GM12878 (cell line): Measurements from ENCODE around the gene POLK. TPM values are rescaled to one million over a fixed set of nuclear protein-coding genes. Genes with fewer than 3 reads are reported as not detected.
A peak's percentile ranks its signal among the peaks of the same experiment; 100 is the strongest.

ENCODE experiments used
- ATAC-seq: fragments of 200-7000 bp; cut with Tn5 transposase; 3 replicates; pipeline ENCODE4 v1.9.1; 2020; ENCODE audit warnings: mild to moderate bottlenecking, moderate library complexity
- BruUV-seq: library from RNA; stranded (reverse); fragments of 400-500 nt; replicated peaks from 2 replicates; lab custom pipeline; 2021; lab: Mats Ljungman, UMichigan
- CTCF ChIA-PET: fragments of 300-600 bp; sonication (Branson Sonifier 250); formaldehyde crosslinking; extraction: SDS; loops from one replicate; lab custom pipeline; 2021; ENCODE audit warnings: inconsistent platforms; lab: Yijun Ruan, JAX
- POLR2A ChIA-PET: fragments of 350-600 bp; formaldehyde crosslinking; extraction: SDS; loops from one replicate; lab custom pipeline; 2021; ENCODE audit warnings: inconsistent platforms; lab: Charles Lee
- RAD21 ChIA-PET: fragments of 300-600 bp; sonication (Branson Sonifier 250); formaldehyde crosslinking; loops from one replicate; lab custom pipeline; 2023; ENCODE audit warnings: antibody characterized with exemption; ENCODE audit not compliant: unreplicated experiment; lab: Charles Lee
- SMC1A ChIA-PET: fragments of 300-600 bp; sonication (Branson Sonifier 250); formaldehyde crosslinking; loops from one replicate; lab custom pipeline; 2023; ENCODE audit not compliant: unreplicated experiment, uncharacterized antibody; lab: Charles Lee
- DNase-seq: peaks from one replicate; pipeline ENCODE4 v3.0.0-alpha.2; 2011; ENCODE audit warnings: low read depth, low spot score
- FAIRE-seq: peaks from 3 replicates; lab custom pipeline; 2011; peaks lifted over from hg19 to GRCh38; lab: Jason Lieb, UNC
- H2AFZ ChIP-seq: 2 replicates; pipeline ENCODE4 v1.6.0; 2011; ENCODE audit warnings: low read depth, low read length, control low read depth; ENCODE audit not compliant: control insufficient read depth
- H3K27ac ChIP-seq: 2 replicates; pipeline ENCODE4 v1.5.1; 2011; ENCODE audit warnings: control low read depth; ENCODE audit not compliant: control insufficient read depth, insufficient read depth
- H3K27me3 ChIP-seq, 2 experiments: replicated peaks in 1 of 2; 2 replicates each; pipeline versions ENCODE4 v1.6.0 to v1.6.1; 2011; ENCODE audit warnings: low read length in 1 of 2; ENCODE audit not compliant: control insufficient read depth in 2 of 2, insufficient read depth in 2 of 2
- H3K36me3 ChIP-seq, 2 experiments: 2 replicates each; pipeline ENCODE4 v1.5.1; 2011; ENCODE audit warnings: low read length in 1 of 2; ENCODE audit not compliant: control insufficient read depth in 2 of 2, insufficient read depth in 2 of 2
- H3K4me1 ChIP-seq: 2 replicates; pipeline ENCODE4 v1.6.1; 2011; ENCODE audit warnings: mild to moderate bottlenecking, low read length, moderate library complexity, mixed read lengths; ENCODE audit not compliant: control insufficient read depth, insufficient read depth
- H3K4me2 ChIP-seq: 2 replicates; pipeline ENCODE4 v1.6.0; 2011; ENCODE audit warnings: control low read depth; ENCODE audit not compliant: control insufficient read depth, insufficient read depth
- H3K4me3 ChIP-seq: fragments of 200-600 bp; sonication (generic); 2 replicates; pipeline ENCODE4 v1.5.1; 2016
- H3K79me2 ChIP-seq: 2 replicates; pipeline ENCODE4 v1.6.0; 2011; ENCODE audit warnings: low read length; ENCODE audit not compliant: control insufficient read depth, insufficient read depth
- H3K9ac ChIP-seq: 2 replicates; pipeline ENCODE4 v1.8.0; 2011; ENCODE audit warnings: low read length, control low read depth, mixed read lengths; ENCODE audit not compliant: control insufficient read depth, insufficient read depth
- H3K9me3 ChIP-seq: replicated peaks from 3 replicates; pipeline ENCODE4 v1.5.1; 2011; ENCODE audit warnings: mild to moderate bottlenecking, low read length; ENCODE audit not compliant: control insufficient read depth, insufficient read depth
- H4K20me1 ChIP-seq: 2 replicates; pipeline ENCODE4 v1.6.0; 2011; ENCODE audit not compliant: control insufficient read depth, insufficient read depth
- BCL11A ChIP-seq: IDR thresholded peaks from 2 replicates; pipeline ENCODE4 v1.6.1; 2011; ENCODE audit warnings: low read depth, low read length
- CEBPB ChIP-seq, 2 experiments: fragments of 150-350 bp in 1 of 2; IDR thresholded peaks; 2 replicates each; pipeline ENCODE4 v1.6.1; 2012 to 2014; ENCODE audit warnings: low read depth in 2 of 2, low read length in 2 of 2, borderline replicate concordance in 1 of 2, inconsistent platforms in 1 of 2
- ESRRA ChIP-seq: IDR thresholded peaks from 2 replicates; pipeline ENCODE4 v1.6.1; 2012; ENCODE audit warnings: mild to moderate bottlenecking, low read length, improper control_type of control experiment
- EZH2 ChIP-seq: IDR thresholded peaks from 2 replicates; pipeline ENCODE4 v1.6.1; 2012; ENCODE audit warnings: low read depth, mild to moderate bottlenecking, control low read depth, inconsistent platforms, low read length, borderline replicate concordance; ENCODE audit not compliant: control insufficient read depth
- HSF1 ChIP-seq: fragments of 150-350 bp; IDR thresholded peaks from 2 replicates; pipeline ENCODE4 v1.6.1; 2014; ENCODE audit warnings: mild to moderate bottlenecking, low read depth, low read length
- MTA2 ChIP-seq: fragments of 450-650 bp; IDR thresholded peaks from 2 replicates; pipeline ENCODE4 v1.6.1; 2016; ENCODE audit warnings: low read depth, mild to moderate bottlenecking, moderate library complexity
- SKIL ChIP-seq: fragments of 450-650 bp; IDR thresholded peaks from 2 replicates; pipeline ENCODE4 v1.6.1; 2017; ENCODE audit warnings: mild to moderate bottlenecking, low read depth, inconsistent platforms; ENCODE audit not compliant: poor library complexity, severe bottlenecking
- SMAD5 ChIP-seq: IDR thresholded peaks from 2 replicates; pipeline ENCODE4 v1.6.1; 2016; ENCODE audit warnings: antibody characterized with exemption, low read depth
- SREBF2 ChIP-seq: IDR thresholded peaks from 2 replicates; pipeline ENCODE4 v1.6.1; 2012; ENCODE audit warnings: mild to moderate bottlenecking, low read length
- YY1 ChIP-seq: IDR thresholded peaks from 2 replicates; pipeline ENCODE4 v1.6.1; 2011; ENCODE audit warnings: low read depth, mild to moderate bottlenecking, low read length
- WGBS: methylation state at CpG from one replicate; pipeline ENCODE4 v1.1.6; 2016; ENCODE audit warnings: low lambda C conversion rate; ENCODE audit not compliant: insufficient replicate concordance, insufficient coverage; ENCODE audit errors: missing lambda C conversion rate; 5-methylcytosine and 5-hydroxymethylcytosine counted together
- in situ Hi-C: fragments of 300-500 bp; cut with MboI; formaldehyde crosslinking; loops from 9 replicates; pipeline ENCODE4 v1.14.3; 2018; ENCODE audit warnings: mixed read lengths
- intact Hi-C: fragments of 100-400 bp; cut with micrococcal nuclease; formaldehyde crosslinking; loops from one replicate; pipeline ENCODE4 v1.14.2; 2022; ENCODE audit not compliant: unreplicated experiment
- polyA plus RNA-seq, 11 experiments: library from polyadenylated mRNA; depleted of rRNA in 4 of 11; unstranded in 6 of 11; stranded (reverse) in 5 of 11; fragments of >200 nt; fragmentation: Nextera tagmentation in 4 of 11; fragmentation: Illumina TruSeq in 1 of 11; extraction: Ambion mirVana in 4 of 11; extraction: Trizol in 1 of 11; gene quantifications; 1 replicate in 1 of 11; 2 replicates in 10 of 11; pipeline versions ENCODE4 v1.2.1 to v1.2.3, GENCODE V29; 2011 to 2016; ENCODE audit warnings: inconsistent platforms in 2 of 11, missing spikeins in 2 of 11, low read depth in 1 of 11
- total RNA-seq, 4 experiments: library from RNA; depleted of rRNA in 3 of 4; stranded (reverse); fragments of >200 nt in 3 of 4; fragmentation: Illumina TruSeq in 1 of 4; extraction: Trizol in 1 of 4; gene quantifications; 2 replicates each; pipeline versions ENCODE4 v1.2.1 to v1.2.3, GENCODE V29; 2013 to 2021
- TF ChIP-seq, protein P1 (sequence below): fragments of 450-650 bp; IDR thresholded peaks from 2 replicates; pipeline ENCODE4 v1.6.1; 2017; ENCODE audit warnings: mild to moderate bottlenecking, moderate library complexity

The POLK gene
- total and polyA plus RNA-seq, 10 of the 15 experiments (the other 5 are each of a cell fraction or from before 2014, with no cell fraction given), result 10.4 to 47.6 (median 29.0) TPM

DNA sequence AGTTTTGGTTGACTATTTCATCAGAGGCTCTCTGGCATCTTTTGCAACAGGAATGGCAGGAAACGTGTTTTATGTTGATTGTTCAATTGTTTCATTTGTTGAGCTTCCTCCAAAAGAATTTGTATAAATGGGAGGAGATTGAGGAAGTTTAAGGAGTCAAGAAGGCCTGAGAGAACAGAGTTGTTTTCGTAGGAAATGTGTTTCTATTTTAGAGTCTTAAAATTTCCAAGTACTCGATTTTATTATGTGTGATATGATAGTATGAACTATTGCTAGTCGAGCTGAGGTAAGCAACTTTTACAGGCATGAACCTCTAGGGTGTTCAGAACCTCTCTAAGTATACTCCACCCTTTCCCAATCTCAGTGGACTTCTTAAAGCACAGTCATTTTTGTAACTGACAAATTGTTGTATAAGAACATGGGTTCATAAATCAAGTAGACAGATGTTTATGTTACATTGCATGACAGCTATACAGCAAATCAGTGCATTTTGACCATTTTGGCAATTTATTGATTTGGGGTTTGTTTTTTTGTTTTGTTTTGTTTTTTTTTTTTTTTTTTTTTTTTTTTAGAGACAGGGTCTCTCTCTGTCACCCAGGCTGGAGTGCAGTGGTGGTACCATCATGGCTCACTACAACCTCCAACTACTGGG is 47.4 kb downstream of the POLK start:
- Histone ChIP-seq H3K9me3 (peaks cover 2% of the 10 kb centered on the region; the same call in 2 of the 3 replicates), H3K4me2 (no peak overlapping the region), H3K4me1 (no peaks in the 10 kb centered on the region), H3K9ac (no peak overlapping the region), H3K27ac (no peak overlapping the region), H3K36me3 (peaks cover 2 to 10% of the 10 kb centered on the region in 2 experiments; a peak in 3 of 4 replicates), H3K4me3 (no peak overlapping the region), H3K79me2 (peaks cover under 1% of the 10 kb centered on the region), H4K20me1 (no peaks in the 10 kb centered on the region), H3K27me3 (no peaks in the 10 kb centered on the region), H2AFZ (no peak overlapping the region)
- no peak for FAIRE-seq
- no TSS peak for BruUV-seq
- ChIA-PET CTCF (interaction anchor here (0.7 to 1.1 kb wide), 2 partner anchors 51 to 182 kb away, joined by 3 to 4 read pairs; no protein-coding TSS in a partner anchor), POLR2A (interaction anchor here (0.6 to 0.7 kb wide), 3 partner anchors 26 to 163 kb away, joined by 6 read pairs; no protein-coding TSS in a partner anchor), RAD21 (interaction anchor here (1.0 to 1.4 kb wide), 2 partner anchors 9 to 110 kb away, joined by 3 to 5 read pairs; no protein-coding TSS in a partner anchor), SMC1A (interaction anchor here (1.2 kb wide), 1 partner anchor 16 kb away, joined by 3 read pairs; no protein-coding TSS in a partner anchor)
- no peak for DNase-seq
- in situ Hi-C loops (no loop called here), intact Hi-C loops (loop anchor here (10.0 kb wide), 1 partner anchor 1214 kb away; no protein-coding TSS in a partner anchor)
- TF ChIP-seq BCL11A (no peak), SKIL (no peak), HSF1 (no peak), SREBF2 (no peak), ESRRA (no peak), YY1 (no peak), EZH2 (no peak), CEBPB (IDR thresholded peaks at IDR 0.05; ENCODE audit: borderline replicate concordance in 1 of 2, low read depth in 2 of 2, low read length in 2 of 2) (no peak), MTA2 (no peak), SMAD5 (no peak)
- TF ChIP-seq, protein P1, sequence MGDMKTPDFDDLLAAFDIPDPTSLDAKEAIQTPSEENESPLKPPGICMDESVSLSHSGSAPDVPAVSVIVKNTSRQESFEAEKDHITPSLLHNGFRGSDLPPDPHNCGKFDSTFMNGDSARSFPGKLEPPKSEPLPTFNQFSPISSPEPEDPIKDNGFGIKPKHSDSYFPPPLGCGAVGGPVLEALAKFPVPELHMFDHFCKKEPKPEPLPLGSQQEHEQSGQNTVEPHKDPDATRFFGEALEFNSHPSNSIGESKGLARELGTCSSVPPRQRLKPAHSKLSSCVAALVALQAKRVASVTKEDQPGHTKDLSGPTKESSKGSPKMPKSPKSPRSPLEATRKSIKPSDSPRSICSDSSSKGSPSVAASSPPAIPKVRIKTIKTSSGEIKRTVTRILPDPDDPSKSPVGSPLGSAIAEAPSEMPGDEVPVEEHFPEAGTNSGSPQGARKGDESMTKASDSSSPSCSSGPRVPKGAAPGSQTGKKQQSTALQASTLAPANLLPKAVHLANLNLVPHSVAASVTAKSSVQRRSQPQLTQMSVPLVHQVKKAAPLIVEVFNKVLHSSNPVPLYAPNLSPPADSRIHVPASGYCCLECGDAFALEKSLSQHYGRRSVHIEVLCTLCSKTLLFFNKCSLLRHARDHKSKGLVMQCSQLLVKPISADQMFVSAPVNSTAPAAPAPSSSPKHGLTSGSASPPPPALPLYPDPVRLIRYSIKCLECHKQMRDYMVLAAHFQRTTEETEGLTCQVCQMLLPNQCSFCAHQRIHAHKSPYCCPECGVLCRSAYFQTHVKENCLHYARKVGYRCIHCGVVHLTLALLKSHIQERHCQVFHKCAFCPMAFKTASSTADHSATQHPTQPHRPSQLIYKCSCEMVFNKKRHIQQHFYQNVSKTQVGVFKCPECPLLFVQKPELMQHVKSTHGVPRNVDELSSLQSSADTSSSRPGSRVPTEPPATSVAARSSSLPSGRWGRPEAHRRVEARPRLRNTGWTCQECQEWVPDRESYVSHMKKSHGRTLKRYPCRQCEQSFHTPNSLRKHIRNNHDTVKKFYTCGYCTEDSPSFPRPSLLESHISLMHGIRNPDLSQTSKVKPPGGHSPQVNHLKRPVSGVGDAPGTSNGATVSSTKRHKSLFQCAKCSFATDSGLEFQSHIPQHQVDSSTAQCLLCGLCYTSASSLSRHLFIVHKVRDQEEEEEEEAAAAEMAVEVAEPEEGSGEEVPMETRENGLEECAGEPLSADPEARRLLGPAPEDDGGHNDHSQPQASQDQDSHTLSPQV, result no peak
- WGBS, result 23% methylated on average over 4 of the region's 4 CpGs
- ATAC-seq, result peak; percentile 44
